ENCODE results near the gene PPARG.

GRCh38 chr3:12468276-12468675 is 179.4 kb downstream of the PPARG start:
- TF ChIP-seq CTCF (IDR thresholded peaks at IDR 0.05) (no peak), POLR2A (IDR thresholded peaks at IDR 0.05) (no peak)

All from vagina (tissue), 2 donors.